ENCODE data around the gene NPDC1. TPM values are rescaled to one million over a fixed set of nuclear protein-coding genes. Genes with fewer than 3 reads are reported as not detected.

The NPDC1 gene
- total RNA-seq, 1 donor from 2014 or later: 62.0 TPM

- H3K27ac Mint-ChIP-seq: no peak overlapping the region
- H3K27me3 Mint-ChIP-seq: peaks cover 39% of the 10 kb centered on the region
- H3K36me3 Mint-ChIP-seq (ENCODE audit: insufficient read depth): no peaks in the 10 kb centered on the region
- no peak for DNase-seq (ENCODE audit: low spot score, unreplicated experiment)
- no peaks in the 10 kb centered on the region for H3K9me3 Mint-ChIP-seq (ENCODE audit: low read depth)
- no peak for TF ChIP-seq CTCF (IDR thresholded peaks at IDR 0.05; ENCODE audit: unreplicated experiment)
- no peak overlapping the region for H3K4me3 Mint-ChIP-seq (ENCODE audit: low read depth)
- H3K4me1 Mint-ChIP-seq (ENCODE audit: low read depth): peaks cover 6% of the 10 kb centered on the region
These were observed 28.0 kb upstream of the NPDC1 start for GRCh38 chr9:137073992-137074399.

GRCh38 chr9:137071282-137071681, 25.3 kb upstream of the NPDC1 start:
- Mint-ChIP-seq H3K4me3 (ENCODE audit: low read depth) (peak overlapping the region; percentile 68), H3K9me3 (ENCODE audit: low read depth) (no peaks in the 10 kb centered on the region), H3K36me3 (ENCODE audit: insufficient read depth) (no peaks in the 10 kb centered on the region), H3K27me3 (peaks cover 26% of the 10 kb centered on the region), H3K27ac (peak overlapping the region; percentile 94), H3K4me1 (ENCODE audit: low read depth) (peaks cover 10% of the 10 kb centered on the region)
- DNase-seq (ENCODE audit: low spot score, unreplicated experiment): no peak
- no peak for TF ChIP-seq CTCF (IDR thresholded peaks at IDR 0.05; ENCODE audit: unreplicated experiment)

GRCh38 chr9:137070906-137071275, 24.9 kb upstream of the NPDC1 start:
- Mint-ChIP-seq H3K27ac (peak overlapping the region; percentile 94), H3K4me3 (ENCODE audit: low read depth) (peak overlapping the region; percentile 68), H3K4me1 (ENCODE audit: low read depth) (peaks cover 10% of the 10 kb centered on the region), H3K36me3 (ENCODE audit: insufficient read depth) (no peaks in the 10 kb centered on the region), H3K27me3 (peaks cover 22% of the 10 kb centered on the region), H3K9me3 (ENCODE audit: low read depth) (no peaks in the 10 kb centered on the region)
- no peak for DNase-seq (ENCODE audit: low spot score, unreplicated experiment)
- peak; percentile 50 for TF ChIP-seq CTCF (IDR thresholded peaks at IDR 0.05; ENCODE audit: unreplicated experiment)

GRCh38 chr9:137070201-137070905, 24.4 kb upstream of the NPDC1 start, which contains the start of gene SAPCD2:
Gene SAPCD2, minus strand, starts transcription at chr9:137070557. Its CDS starts 97 bp downstream, at chr9:137070460.
- H3K36me3 Mint-ChIP-seq (ENCODE audit: insufficient read depth): peaks cover 1% of the 10 kb centered on the region
- peak; percentile 73 for DNase-seq (ENCODE audit: low spot score, unreplicated experiment)
- H3K4me1 Mint-ChIP-seq (ENCODE audit: low read depth): peaks cover 10% of the 10 kb centered on the region
- peaks cover 19% of the 10 kb centered on the region for H3K27me3 Mint-ChIP-seq
- no peaks in the 10 kb centered on the region for H3K9me3 Mint-ChIP-seq (ENCODE audit: low read depth)
- peak within 1 kb of the TSS; percentile 68 for H3K4me3 Mint-ChIP-seq (ENCODE audit: low read depth)
- peak within 1 kb of the TSS; percentile 94 for H3K27ac Mint-ChIP-seq
- TF ChIP-seq CTCF (IDR thresholded peaks at IDR 0.05; ENCODE audit: unreplicated experiment): no peak

GRCh38 chr9:137069508-137070091, 23.6 kb upstream of the NPDC1 start:
- peaks cover 10% of the 10 kb centered on the region for H3K4me1 Mint-ChIP-seq (ENCODE audit: low read depth)
- H3K36me3 Mint-ChIP-seq (ENCODE audit: insufficient read depth): peaks cover 1% of the 10 kb centered on the region
- no peak overlapping the region for H3K27ac Mint-ChIP-seq
- DNase-seq (ENCODE audit: low spot score, unreplicated experiment): no peak
- peak overlapping the region; percentile 44 for H3K4me3 Mint-ChIP-seq (ENCODE audit: low read depth)
- H3K27me3 Mint-ChIP-seq: peaks cover 12% of the 10 kb centered on the region
- no peaks in the 10 kb centered on the region for H3K9me3 Mint-ChIP-seq (ENCODE audit: low read depth)
- no peak for TF ChIP-seq CTCF (IDR thresholded peaks at IDR 0.05; ENCODE audit: unreplicated experiment)
